SK-N-SH (cell line): ENCODE results near the gene CYP2A7. TPM values are rescaled to one million over a fixed set of nuclear protein-coding genes. Genes with fewer than 3 reads are reported as not detected.
"Not testable (repeated sequence)": the region's sequence is repeated elsewhere in the genome, so short reads cannot be mapped to it uniquely, and the experiment has no call there.

Experiments used
- CTCF ChIA-PET: fragments of 300-600, 350-600 bp; formaldehyde crosslinking; extraction: SDS; loops from one replicate; lab custom pipeline; 2021; lab: Yijun Ruan, JAX
- POLR2A ChIA-PET: fragments of 350-600 bp; sonication (Branson Sonifier 250); formaldehyde crosslinking; extraction: SDS; loops from one replicate; lab custom pipeline; 2020; ENCODE audit warnings: antibody characterized with exemption, inconsistent platforms; lab: Yijun Ruan, JAX
- DNase-seq: peaks from one replicate; pipeline ENCODE4 v3.0.0; 2012
- H2AFZ ChIP-seq: fragments of 200-600 bp; sonication (generic); 2 replicates; pipeline ENCODE4 v1.8.1; 2016; ENCODE audit warnings: antibody characterized with exemption, mild to moderate bottlenecking, low read depth
- H3F3A ChIP-seq: fragments of 200-600 bp; sonication (generic); replicated peaks from 2 replicates; pipeline ENCODE3; 2016; ENCODE audit warnings: antibody characterized with exemption, mild to moderate bottlenecking; ENCODE audit not compliant: insufficient read depth
- H3K27ac ChIP-seq, 2 experiments: fragments of 200-500 bp in 1 of 2; fragments of 200-600 bp in 1 of 2; sonication (Bioruptor generic) in 1 of 2; sonication (generic), shearing (Covaris generic) in 1 of 2; 2 replicates each; pipeline versions ENCODE4 v1.5.1 to v1.6.1; 2014 to 2016; ENCODE audit warnings: low read depth in 2 of 2, inconsistent platforms in 1 of 2, low read length in 1 of 2, mild to moderate bottlenecking in 1 of 2, mixed read lengths in 1 of 2
- H3K27me3 ChIP-seq: fragments of 200-600 bp; sonication (generic), shearing (Covaris generic); 2 replicates; pipeline ENCODE4 v1.6.1; 2016; ENCODE audit warnings: mixed run types; ENCODE audit not compliant: insufficient read depth
- H3K36me3 ChIP-seq, 2 experiments: fragments of 200-500 bp in 1 of 2; fragments of 200-600 bp in 1 of 2; sonication (Bioruptor generic) in 1 of 2; sonication (generic) in 1 of 2; replicated peaks in 1 of 2; 2 replicates each; pipeline versions ENCODE3 to v1.5.1; 2014 to 2016; ENCODE audit warnings: low read length in 1 of 2, mild to moderate bottlenecking in 1 of 2; ENCODE audit not compliant: insufficient read depth in 2 of 2, control insufficient read depth in 1 of 2
- H3K4me1 ChIP-seq, 2 experiments: fragments of 200-500 bp in 1 of 2; fragments of 200-600 bp in 1 of 2; sonication (Bioruptor generic) in 1 of 2; sonication (generic), shearing (Covaris generic) in 1 of 2; 2 replicates each; pipeline versions ENCODE4 v1.5.1 to v1.6.1; 2014 to 2016; ENCODE audit warnings: low read depth in 1 of 2, low read length in 1 of 2, mixed run types in 1 of 2; ENCODE audit not compliant: insufficient read depth in 2 of 2, control insufficient read depth in 1 of 2
- H3K4me2 ChIP-seq: fragments of 200-600 bp; sonication (generic), shearing (Covaris generic); 2 replicates; pipeline ENCODE4 v1.6.1; 2017; ENCODE audit warnings: mixed run types
- H3K4me3 ChIP-seq, 2 experiments: fragments of 200-500 bp in 1 of 2; fragments of 200-600 bp in 1 of 2; sonication (Bioruptor generic) in 1 of 2; sonication (generic), shearing (Covaris generic) in 1 of 2; 2 replicates each; pipeline versions ENCODE4 v1.5.1 to v1.8.1; 2014 to 2016; ENCODE audit warnings: low read depth in 2 of 2, inconsistent platforms in 1 of 2, low read length in 1 of 2, mild to moderate bottlenecking in 1 of 2, mixed read lengths in 1 of 2, moderate library complexity in 1 of 2
- H3K79me2 ChIP-seq: fragments of 200-600 bp; sonication (generic); 2 replicates; pipeline ENCODE4 v1.8.1; 2017; ENCODE audit warnings: mild to moderate bottlenecking; ENCODE audit not compliant: insufficient read depth
- H3K9ac ChIP-seq: fragments of 200-600 bp; sonication (generic); 2 replicates; pipeline ENCODE4 v1.6.1; 2017; ENCODE audit warnings: mixed run types
- H3K9me2 ChIP-seq: fragments of 200-600 bp; sonication (generic); 2 replicates; pipeline ENCODE4 v1.6.1; 2017; ENCODE audit warnings: mixed run types
- H3K9me3 ChIP-seq: fragments of 200-600 bp; sonication (generic); 2 replicates; pipeline ENCODE4 v1.6.1; 2017; ENCODE audit warnings: mixed run types, mild to moderate bottlenecking, moderate library complexity
- H4K20me1 ChIP-seq: fragments of 200-600 bp; sonication (generic); 2 replicates; pipeline ENCODE4 v1.6.1; 2017; ENCODE audit warnings: mild to moderate bottlenecking, mixed run types; ENCODE audit not compliant: insufficient read depth
- ELF1 ChIP-seq: IDR thresholded peaks from 2 replicates; pipeline ENCODE4 v1.4.0; 2012
- EP300 ChIP-seq, 2 experiments: IDR thresholded peaks; 2 replicates each; pipeline versions ENCODE4 v1.4.0 to v1.6.1; 2012; ENCODE audit warnings: borderline replicate concordance in 1 of 2, low read depth in 1 of 2, low read length in 1 of 2
- EZH2phosphoT487 ChIP-seq: fragments of 200-600 bp; sonication (generic); IDR thresholded peaks from 2 replicates; pipeline ENCODE4 v1.6.1; 2017; ENCODE audit warnings: low read depth, mixed run types, mild to moderate bottlenecking, antibody characterized with exemption, moderate library complexity, borderline replicate concordance
- FOSL2 ChIP-seq: IDR thresholded peaks from 2 replicates; pipeline ENCODE4 v1.4.0; 2012; ENCODE audit warnings: low read depth, mild to moderate bottlenecking, moderate library complexity, borderline replicate concordance
- FOXJ3 ChIP-seq: sonication (generic); formaldehyde crosslinking; IDR thresholded peaks from 2 replicates; pipeline ENCODE4 v1.5.1; 2020; ENCODE audit warnings: mild to moderate bottlenecking, missing genetic modification reagents
- GABPA ChIP-seq: IDR thresholded peaks from 2 replicates; pipeline ENCODE4 v1.4.0; 2012; ENCODE audit warnings: low read depth, mild to moderate bottlenecking
- GATA2 ChIP-seq: sonication (generic); formaldehyde crosslinking; IDR thresholded peaks from 2 replicates; pipeline ENCODE4 v1.5.0; 2020; ENCODE audit warnings: mild to moderate bottlenecking, missing genetic modification reagents
- IRF3 ChIP-seq: fragments of 150-350 bp; IDR thresholded peaks from 2 replicates; pipeline ENCODE4 v1.6.1; 2016; ENCODE audit warnings: mild to moderate bottlenecking, low read depth, low read length
- JUND ChIP-seq: IDR thresholded peaks from 2 replicates; pipeline ENCODE4 v1.4.0; 2012
- MAX ChIP-seq: IDR thresholded peaks from 2 replicates; pipeline ENCODE4 v1.4.0; 2012; ENCODE audit warnings: low read depth
- MEF2A ChIP-seq: IDR thresholded peaks from 2 replicates; pipeline ENCODE4 v1.4.0; 2012; ENCODE audit warnings: low read depth, borderline replicate concordance
- NRF1 ChIP-seq: IDR thresholded peaks from 2 replicates; pipeline ENCODE4 v1.6.1; 2012; ENCODE audit warnings: low read depth, mild to moderate bottlenecking, low read length
- POLR2AphosphoS5 ChIP-seq: IDR thresholded peaks from 2 replicates; pipeline ENCODE4 v1.6.1; 2012; ENCODE audit warnings: low read depth, low read length
- RCOR1 ChIP-seq: fragments of 150-350 bp; IDR thresholded peaks from 2 replicates; pipeline ENCODE4 v1.6.1; 2017; ENCODE audit warnings: antibody characterized with exemption, low read length
- SMC3 ChIP-seq: IDR thresholded peaks from 2 replicates; pipeline ENCODE4 v1.6.1; 2012; ENCODE audit warnings: low read depth, low read length, improper control_type of control experiment
- TAF1 ChIP-seq: IDR thresholded peaks from 2 replicates; pipeline ENCODE4 v1.6.1; 2012; ENCODE audit warnings: low read depth, mild to moderate bottlenecking, low read length, moderate library complexity, borderline replicate concordance
- TCF12 ChIP-seq: IDR thresholded peaks from 2 replicates; pipeline ENCODE4 v1.4.0; 2012
- WGBS: methylation state at CpG from one replicate; pipeline ENCODE4 v1.1.6; 2017; ENCODE audit warnings: low lambda C conversion rate; 5-methylcytosine and 5-hydroxymethylcytosine counted together
- polyA plus RNA-seq, 3 experiments: library from polyadenylated mRNA; depleted of rRNA; stranded (reverse); fragments of >200 nt; gene quantifications; 2 replicates each; pipeline ENCODE4 v1.2.3, GENCODE V29; 2012
- TF ChIP-seq, protein P1 (sequence below): IDR thresholded peaks from 2 replicates; pipeline ENCODE4 v1.4.0; 2012; ENCODE audit warnings: low read depth, borderline replicate concordance
- TF ChIP-seq, protein P2 (sequence below): fragments of 150-350 bp; IDR thresholded peaks from 2 replicates; pipeline ENCODE4 v1.6.1; 2017; ENCODE audit warnings: antibody characterized with exemption, low read length, low read depth, borderline replicate concordance
- TF ChIP-seq, protein P3 (sequence below): fragments of 200-600 bp; sonication (generic); IDR thresholded peaks from 2 replicates; pipeline ENCODE4 v1.6.1; 2017; ENCODE audit warnings: antibody characterized with exemption, mild to moderate bottlenecking, moderate library complexity

CYP2A7 gene
- polyA plus RNA-seq, 1 of the 3 experiments (the other 2 are of a cell fraction), result not detected

GRCh38 chr19:40923934-40924391 is 41.9 kb upstream of the CYP2A7 start:
- H3K9me2 ChIP-seq, result no peaks in the 10 kb centered on the region
- H3K9me3 ChIP-seq, result no peaks in the 10 kb centered on the region
- no peak overlapping the region for H2AFZ ChIP-seq
- no peak overlapping the region for H3K27ac ChIP-seq
- WGBS, result 28% methylated on average over 7 of the region's 7 CpGs
- no peak overlapping the region for H3K9ac ChIP-seq
- TF ChIP-seq SMC3 (no peak), JUND (no peak), IRF3 (no peak), TAF1 (no peak), FOSL2 (no peak), MEF2A (no peak), ELF1 (no peak), MAX (no peak), TCF12 (no peak), GABPA (no peak), POLR2AphosphoS5 (no peak), RCOR1 (no peak), EZH2phosphoT487 (no peak), EP300 (IDR thresholded peaks at IDR 0.05; ENCODE audit: borderline replicate concordance in 1 of 2, low read depth in 1 of 2, low read length in 1 of 2) (no peak), NRF1 (no peak), GATA2 (no peak), FOXJ3 (no peak)
- TF ChIP-seq, protein P1, sequence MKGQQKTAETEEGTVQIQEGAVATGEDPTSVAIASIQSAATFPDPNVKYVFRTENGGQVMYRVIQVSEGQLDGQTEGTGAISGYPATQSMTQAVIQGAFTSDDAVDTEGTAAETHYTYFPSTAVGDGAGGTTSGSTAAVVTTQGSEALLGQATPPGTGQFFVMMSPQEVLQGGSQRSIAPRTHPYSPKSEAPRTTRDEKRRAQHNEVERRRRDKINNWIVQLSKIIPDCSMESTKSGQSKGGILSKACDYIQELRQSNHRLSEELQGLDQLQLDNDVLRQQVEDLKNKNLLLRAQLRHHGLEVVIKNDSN, result no peak
- TF ChIP-seq, protein P2, sequence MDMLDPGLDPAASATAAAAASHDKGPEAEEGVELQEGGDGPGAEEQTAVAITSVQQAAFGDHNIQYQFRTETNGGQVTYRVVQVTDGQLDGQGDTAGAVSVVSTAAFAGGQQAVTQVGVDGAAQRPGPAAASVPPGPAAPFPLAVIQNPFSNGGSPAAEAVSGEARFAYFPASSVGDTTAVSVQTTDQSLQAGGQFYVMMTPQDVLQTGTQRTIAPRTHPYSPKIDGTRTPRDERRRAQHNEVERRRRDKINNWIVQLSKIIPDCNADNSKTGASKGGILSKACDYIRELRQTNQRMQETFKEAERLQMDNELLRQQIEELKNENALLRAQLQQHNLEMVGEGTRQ, result no peak
- TF ChIP-seq, protein P3, sequence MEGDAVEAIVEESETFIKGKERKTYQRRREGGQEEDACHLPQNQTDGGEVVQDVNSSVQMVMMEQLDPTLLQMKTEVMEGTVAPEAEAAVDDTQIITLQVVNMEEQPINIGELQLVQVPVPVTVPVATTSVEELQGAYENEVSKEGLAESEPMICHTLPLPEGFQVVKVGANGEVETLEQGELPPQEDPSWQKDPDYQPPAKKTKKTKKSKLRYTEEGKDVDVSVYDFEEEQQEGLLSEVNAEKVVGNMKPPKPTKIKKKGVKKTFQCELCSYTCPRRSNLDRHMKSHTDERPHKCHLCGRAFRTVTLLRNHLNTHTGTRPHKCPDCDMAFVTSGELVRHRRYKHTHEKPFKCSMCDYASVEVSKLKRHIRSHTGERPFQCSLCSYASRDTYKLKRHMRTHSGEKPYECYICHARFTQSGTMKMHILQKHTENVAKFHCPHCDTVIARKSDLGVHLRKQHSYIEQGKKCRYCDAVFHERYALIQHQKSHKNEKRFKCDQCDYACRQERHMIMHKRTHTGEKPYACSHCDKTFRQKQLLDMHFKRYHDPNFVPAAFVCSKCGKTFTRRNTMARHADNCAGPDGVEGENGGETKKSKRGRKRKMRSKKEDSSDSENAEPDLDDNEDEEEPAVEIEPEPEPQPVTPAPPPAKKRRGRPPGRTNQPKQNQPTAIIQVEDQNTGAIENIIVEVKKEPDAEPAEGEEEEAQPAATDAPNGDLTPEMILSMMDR, result no peak
- H3K4me1 ChIP-seq, result no peaks in the 10 kb centered on the region
- no peaks in the 10 kb centered on the region for H4K20me1 ChIP-seq
- CTCF ChIA-PET, result no interaction called here
- H3K27me3 ChIP-seq, result peaks cover 31% of the 10 kb centered on the region; the same call in 1 of the 2 replicates
- POLR2A ChIA-PET, result no interaction called here
- no peaks in the 10 kb centered on the region for H3K79me2 ChIP-seq
- H3K36me3 ChIP-seq, result no peaks in the 10 kb centered on the region
- DNase-seq, result no peak
- H3K4me2 ChIP-seq, result no peak overlapping the region
- H3K4me3 ChIP-seq, result no peak overlapping the region
- no peaks in the 10 kb centered on the region for H3F3A ChIP-seq

DNA sequence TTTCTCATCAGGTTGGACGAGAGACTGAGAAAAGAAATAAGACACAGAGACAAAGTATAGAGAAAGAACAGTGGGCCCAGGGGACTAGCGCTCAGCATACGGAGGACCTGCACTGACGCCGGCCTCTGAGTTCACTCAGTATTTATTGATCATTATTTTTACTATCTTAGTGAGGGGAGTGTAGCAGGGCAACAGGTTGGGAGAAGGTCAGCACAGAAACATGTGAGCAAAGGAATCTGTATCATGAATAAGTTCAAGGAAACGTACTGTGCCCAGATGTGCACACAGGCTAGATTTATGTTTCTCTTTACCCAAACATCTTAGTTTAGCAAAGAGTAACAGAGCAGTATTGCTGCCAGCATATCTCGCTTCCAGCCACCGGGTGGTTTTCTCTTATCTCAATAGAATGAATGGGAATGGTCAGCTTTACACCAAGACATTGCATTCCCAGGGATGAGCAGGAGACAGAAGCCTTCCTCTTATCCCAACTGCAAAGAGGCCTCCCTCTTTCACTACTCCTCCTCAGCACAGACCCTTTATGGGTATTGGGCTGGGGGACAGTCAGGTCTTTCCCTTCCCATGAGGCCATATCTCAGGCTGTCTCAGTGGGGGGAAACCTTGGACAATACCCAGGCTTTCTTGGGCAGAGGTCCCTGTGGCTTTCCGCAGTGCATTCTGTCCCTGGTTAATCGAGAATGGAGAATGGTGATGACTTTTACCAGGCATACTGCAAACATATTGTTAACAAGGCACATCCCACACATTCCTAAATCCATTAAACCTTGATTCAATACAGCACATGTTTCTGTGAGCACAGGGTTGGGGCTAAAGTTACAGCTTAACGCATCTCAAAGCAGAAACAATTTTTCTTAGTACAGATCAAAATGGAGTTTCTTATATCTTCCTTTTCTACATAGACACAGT is 40.5 kb upstream of the CYP2A7 start:
- CTCF ChIA-PET, result interaction anchor here (1.0 kb wide), 1 partner anchor 9 kb away, joined by 3 read pairs; no protein-coding TSS in a partner anchor
- H3K9me3 ChIP-seq, H4K20me1 ChIP-seq, H2AFZ ChIP-seq, H3K4me1 ChIP-seq, H3F3A ChIP-seq, H3K9me2 ChIP-seq, H3K4me2 ChIP-seq, DNase-seq, H3K36me3 ChIP-seq, H3K79me2 ChIP-seq, POLR2A ChIA-PET, H3K9ac ChIP-seq, H3K27ac ChIP-seq, H3K4me3 ChIP-seq: not testable (repeated sequence)
- WGBS, result 21% methylated on average over 11 of the region's 11 CpGs
- H3K27me3 ChIP-seq, result peaks cover 31% of the 10 kb centered on the region; the same call in 1 of the 2 replicates
